ENCODE measurements around the gene HTR1D. TPM values are rescaled to one million over a fixed set of nuclear protein-coding genes. Genes with fewer than 3 reads are reported as not detected.
"Not testable (repeated sequence)": the region's sequence is repeated elsewhere in the genome, so short reads cannot be mapped to it uniquely, and the experiment has no call there.

The HTR1D gene, protein sequence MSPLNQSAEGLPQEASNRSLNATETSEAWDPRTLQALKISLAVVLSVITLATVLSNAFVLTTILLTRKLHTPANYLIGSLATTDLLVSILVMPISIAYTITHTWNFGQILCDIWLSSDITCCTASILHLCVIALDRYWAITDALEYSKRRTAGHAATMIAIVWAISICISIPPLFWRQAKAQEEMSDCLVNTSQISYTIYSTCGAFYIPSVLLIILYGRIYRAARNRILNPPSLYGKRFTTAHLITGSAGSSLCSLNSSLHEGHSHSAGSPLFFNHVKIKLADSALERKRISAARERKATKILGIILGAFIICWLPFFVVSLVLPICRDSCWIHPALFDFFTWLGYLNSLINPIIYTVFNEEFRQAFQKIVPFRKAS
- total RNA-seq, result not detected
- not detected for total RNA-seq (2013)

DNA sequence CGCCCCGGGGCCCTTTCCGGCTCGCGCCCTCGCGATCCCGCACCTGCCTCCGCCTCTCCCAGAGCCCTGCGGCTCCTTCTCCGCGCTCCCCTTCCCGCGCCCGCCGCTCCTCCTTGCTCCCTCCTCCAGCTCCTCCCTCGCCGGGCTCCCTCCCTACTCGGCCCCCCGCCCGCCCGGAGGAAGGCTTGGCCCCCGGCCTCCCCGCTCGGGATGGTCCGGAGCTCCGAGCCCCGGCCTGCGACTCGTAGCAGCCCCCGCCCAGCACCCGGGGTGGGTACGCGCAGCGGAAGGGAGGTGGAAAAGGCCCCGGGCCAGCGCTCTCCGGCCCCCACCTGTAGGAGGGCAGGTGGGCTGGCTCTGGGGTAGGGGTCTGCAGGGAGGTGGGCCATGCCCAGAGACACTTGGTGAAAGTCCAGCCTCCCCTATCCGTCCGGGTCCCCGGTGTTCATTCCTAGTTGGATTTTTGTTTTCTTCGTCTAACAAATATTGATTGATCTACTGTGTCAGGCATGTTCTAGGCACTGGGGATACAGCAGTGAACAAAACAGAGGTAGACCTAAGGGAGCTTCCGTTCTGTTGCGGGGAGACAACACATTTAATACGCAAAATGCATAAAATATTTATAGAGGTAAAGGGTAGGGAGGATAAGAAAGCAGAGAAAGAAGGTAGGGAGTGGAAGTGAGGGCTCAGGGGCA lies at the start of gene HTR1D:
TSS of gene HTR1D (minus strand) at position 82 of the 695 bp plus-strand sequence. CDS start 23,283 bp downstream, outside the sequence.
- H3K27ac Mint-ChIP-seq, result no peak within 1 kb of the TSS
- peaks cover 46 to 56% of the 10 kb centered on the region in 2 donors for H3K27me3 Mint-ChIP-seq (ENCODE audit: low read depth in 2 of 2)
- peaks cover 6% of the 10 kb centered on the region for H3K27me3 ChIP-seq (ENCODE audit: control insufficient read depth, insufficient read depth, low read length)

DNA sequence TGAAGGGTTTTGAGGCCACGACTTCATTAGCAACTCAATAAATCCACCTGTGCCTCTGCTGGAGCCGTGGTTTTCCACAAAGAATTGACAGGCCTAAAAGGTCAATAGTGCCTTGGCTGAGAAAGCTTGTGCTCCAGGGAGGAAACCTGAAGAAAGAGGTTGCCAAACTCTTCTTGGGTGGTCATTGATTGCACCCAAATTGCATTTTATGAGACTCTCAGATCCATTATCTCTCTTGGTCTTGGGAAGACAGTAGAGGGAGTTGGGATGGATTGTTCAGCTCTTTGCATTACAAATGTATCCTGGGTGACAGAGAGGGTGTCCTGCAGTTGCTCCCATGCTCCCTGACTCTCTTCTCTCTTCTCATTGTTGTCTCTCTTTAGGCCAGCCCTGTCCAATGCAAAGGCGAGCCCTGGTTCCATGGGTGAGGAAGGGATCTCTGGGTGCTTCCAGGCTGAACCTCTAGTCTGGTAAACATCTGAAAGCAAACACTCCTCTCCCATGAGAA lies 46.1 kb upstream of the HTR1D start:
- no peaks in the 10 kb centered on the region for H3K27me3 ChIP-seq (ENCODE audit: control insufficient read depth, insufficient read depth, low read length)
- ATAC-seq, result no peak
- H3K27ac ChIP-seq (ENCODE audit: low read length), result no peak overlapping the region
- no peaks in the 10 kb centered on the region for H3K36me3 ChIP-seq (ENCODE audit: control insufficient read depth, insufficient read depth, low read length)
- WGBS (ENCODE audit: insufficient coverage), result 73% methylated on average over 2 of the region's 3 CpGs
- no peaks in the 10 kb centered on the region for H3K4me1 ChIP-seq (ENCODE audit: control insufficient read depth, insufficient read depth, low read length)
- intact Hi-C loops (cut with micrococcal nuclease), result no loop called here
- Mint-ChIP-seq H3K27me3 (ENCODE audit: low read depth in 2 of 2) (no peaks in the 10 kb centered on the region), H3K4me1 (no peaks in the 10 kb centered on the region), H3K27ac (no peak overlapping the region), H3K36me3 (no peaks in the 10 kb centered on the region), H3K9me3 (no peaks in the 10 kb centered on the region), H3K4me3 (no peak overlapping the region)
- TF ChIP-seq, protein P1, sequence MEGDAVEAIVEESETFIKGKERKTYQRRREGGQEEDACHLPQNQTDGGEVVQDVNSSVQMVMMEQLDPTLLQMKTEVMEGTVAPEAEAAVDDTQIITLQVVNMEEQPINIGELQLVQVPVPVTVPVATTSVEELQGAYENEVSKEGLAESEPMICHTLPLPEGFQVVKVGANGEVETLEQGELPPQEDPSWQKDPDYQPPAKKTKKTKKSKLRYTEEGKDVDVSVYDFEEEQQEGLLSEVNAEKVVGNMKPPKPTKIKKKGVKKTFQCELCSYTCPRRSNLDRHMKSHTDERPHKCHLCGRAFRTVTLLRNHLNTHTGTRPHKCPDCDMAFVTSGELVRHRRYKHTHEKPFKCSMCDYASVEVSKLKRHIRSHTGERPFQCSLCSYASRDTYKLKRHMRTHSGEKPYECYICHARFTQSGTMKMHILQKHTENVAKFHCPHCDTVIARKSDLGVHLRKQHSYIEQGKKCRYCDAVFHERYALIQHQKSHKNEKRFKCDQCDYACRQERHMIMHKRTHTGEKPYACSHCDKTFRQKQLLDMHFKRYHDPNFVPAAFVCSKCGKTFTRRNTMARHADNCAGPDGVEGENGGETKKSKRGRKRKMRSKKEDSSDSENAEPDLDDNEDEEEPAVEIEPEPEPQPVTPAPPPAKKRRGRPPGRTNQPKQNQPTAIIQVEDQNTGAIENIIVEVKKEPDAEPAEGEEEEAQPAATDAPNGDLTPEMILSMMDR (IDR thresholded peaks at IDR 0.05), result no peak
- H3K4me3 ChIP-seq (ENCODE audit: low read length), result no peak overlapping the region
- DNase-seq, result no peak
- no peaks in the 10 kb centered on the region for H3K9me3 ChIP-seq (ENCODE audit: control insufficient read depth, insufficient read depth, low read length)

More for the DNA sequence above, at the start of gene HTR1D:
- Mint-ChIP-seq H3K9me3 (no peaks in the 10 kb centered on the region), H3K36me3 (no peaks in the 10 kb centered on the region), H3K4me3 (peak within 1 kb of the TSS; percentile 23), H3K4me1 (peaks cover 0 to 10% of the 10 kb centered on the region in 2 donors)
- Histone ChIP-seq H3K9me3 (ENCODE audit: control insufficient read depth, insufficient read depth, low read length) (no peaks in the 10 kb centered on the region), H3K4me1 (ENCODE audit: control insufficient read depth, insufficient read depth, low read length) (peaks cover 4% of the 10 kb centered on the region), H3K36me3 (ENCODE audit: control insufficient read depth, insufficient read depth, low read length) (no peaks in the 10 kb centered on the region), H3K4me3 (ENCODE audit: low read length) (no peak within 1 kb of the TSS), H3K27ac (ENCODE audit: low read length) (no peak within 1 kb of the TSS)
- no peak for ATAC-seq
- intact Hi-C loops (cut with micrococcal nuclease), result no loop called here
- 2% methylated on average over 45 of the region's 45 CpGs for WGBS (ENCODE audit: insufficient coverage)
- TF ChIP-seq, protein P1 (IDR thresholded peaks at IDR 0.05), result no peak
- DNase-seq, result no peak

DNA sequence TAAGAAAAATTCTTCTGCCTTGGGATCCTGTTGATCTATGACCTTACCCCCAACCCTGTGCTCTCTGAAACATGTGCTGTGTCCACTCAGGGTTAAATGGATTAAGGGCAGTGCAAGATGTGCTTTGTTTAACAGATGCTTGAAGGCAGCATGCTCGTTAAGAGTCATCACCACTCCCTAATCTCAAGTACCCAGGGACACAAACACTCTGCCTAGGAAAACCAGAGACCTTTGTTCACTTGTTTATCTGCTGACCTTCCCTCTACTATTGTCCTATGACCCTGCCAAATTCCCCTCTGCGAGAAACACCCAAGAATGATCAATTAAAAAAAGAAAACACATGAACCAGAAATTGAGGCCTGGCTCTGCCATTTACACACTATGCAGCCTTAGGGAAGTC lies 40.8 kb upstream of the HTR1D start:
- H3K27me3 ChIP-seq (ENCODE audit: control insufficient read depth, insufficient read depth, low read length); DNase-seq; H3K9me3 Mint-ChIP-seq; intact Hi-C loops (cut with micrococcal nuclease); H3K27ac Mint-ChIP-seq; H3K27me3 Mint-ChIP-seq (ENCODE audit: low read depth in 2 of 2); H3K36me3 Mint-ChIP-seq; H3K4me3 ChIP-seq (ENCODE audit: low read length); H3K36me3 ChIP-seq (ENCODE audit: control insufficient read depth, insufficient read depth, low read length); H3K4me1 Mint-ChIP-seq; H3K4me1 ChIP-seq (ENCODE audit: control insufficient read depth, insufficient read depth, low read length); ATAC-seq; H3K4me3 Mint-ChIP-seq; H3K27ac ChIP-seq (ENCODE audit: low read length); H3K9me3 ChIP-seq (ENCODE audit: control insufficient read depth, insufficient read depth, low read length): not testable (repeated sequence)
- 93% methylated on average over 1 of the region's 2 CpGs for WGBS (ENCODE audit: insufficient coverage)

DNA sequence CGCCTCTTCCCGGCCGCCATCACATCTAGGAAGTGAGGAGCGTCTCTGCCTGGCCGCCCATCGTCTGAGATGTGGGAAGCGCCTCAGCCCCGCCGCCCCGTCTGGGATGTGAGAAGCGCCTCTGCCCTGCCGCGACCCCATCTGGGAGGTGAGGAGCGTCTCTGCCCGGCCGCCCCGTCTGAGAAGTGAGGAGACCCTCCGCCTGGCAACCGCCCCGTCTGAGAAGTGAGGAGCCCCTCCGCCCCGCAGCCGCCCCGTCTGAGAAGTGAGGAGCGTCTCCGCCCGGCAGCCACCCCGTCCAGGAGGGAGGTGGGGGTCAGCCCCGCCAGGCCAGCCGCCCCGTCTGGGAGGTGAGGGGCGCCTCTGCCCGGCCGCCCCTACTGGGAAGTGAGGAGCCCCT lies 40.1 kb upstream of the HTR1D start:
- ATAC-seq; H3K4me1 Mint-ChIP-seq; H3K27me3 ChIP-seq (ENCODE audit: control insufficient read depth, insufficient read depth, low read length); H3K4me1 ChIP-seq (ENCODE audit: control insufficient read depth, insufficient read depth, low read length); H3K27me3 Mint-ChIP-seq (ENCODE audit: low read depth in 2 of 2); H3K27ac Mint-ChIP-seq; H3K36me3 ChIP-seq (ENCODE audit: control insufficient read depth, insufficient read depth, low read length); intact Hi-C loops (cut with micrococcal nuclease); DNase-seq; H3K9me3 ChIP-seq (ENCODE audit: control insufficient read depth, insufficient read depth, low read length); H3K4me3 Mint-ChIP-seq; H3K9me3 Mint-ChIP-seq; H3K4me3 ChIP-seq (ENCODE audit: low read length); H3K27ac ChIP-seq (ENCODE audit: low read length); H3K36me3 Mint-ChIP-seq: not testable (repeated sequence)
- WGBS (ENCODE audit: insufficient coverage), result 95% methylated on average over 28 of the region's 34 CpGs
